Hepatocyte (in vitro differentiated cells): ENCODE measurements around the gene FOXN3.

Experiments used
- EZH2 ChIP-seq: fragments of 200-600 bp; sonication (generic); IDR thresholded peaks from 2 replicates; pipeline ENCODE4 v1.6.1; 2016; ENCODE audit warnings: antibody characterized with exemption, mild to moderate bottlenecking, borderline replicate concordance
- EZH2phosphoT487 ChIP-seq: fragments of 200-600 bp; sonication (generic); IDR thresholded peaks from one replicate; pipeline ENCODE4 v1.6.1; 2018; ENCODE audit warnings: antibody characterized with exemption, mild to moderate bottlenecking, low read depth, moderate library complexity; ENCODE audit not compliant: unreplicated experiment, severe bottlenecking
- TF ChIP-seq, protein P1 (sequence below): fragments of 200-600 bp; sonication (generic); IDR thresholded peaks from 2 replicates; pipeline ENCODE4 v1.5.1; 2016; ENCODE audit warnings: antibody characterized with exemption, mild to moderate bottlenecking; ENCODE audit not compliant: poor library complexity

DNA sequence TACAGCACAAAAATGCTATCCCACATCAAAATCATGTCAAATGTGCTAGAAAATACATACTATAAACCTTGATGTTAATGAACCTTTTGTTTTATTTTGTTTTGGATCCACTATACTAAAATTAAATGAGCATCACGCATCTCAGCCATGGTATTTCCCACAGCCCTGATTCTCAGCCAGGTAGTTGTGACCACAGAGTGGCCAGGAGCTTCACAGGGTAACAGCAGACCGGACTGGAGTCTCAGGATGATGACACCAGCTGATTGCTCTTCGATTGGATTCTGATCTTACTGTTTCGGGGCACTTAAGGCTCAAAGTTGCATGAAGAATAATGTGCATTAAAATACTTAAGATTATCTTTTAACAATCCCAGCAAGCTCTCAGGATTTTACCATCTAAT is 134.8 kb downstream of the FOXN3 start:
- TF ChIP-seq, protein P1, sequence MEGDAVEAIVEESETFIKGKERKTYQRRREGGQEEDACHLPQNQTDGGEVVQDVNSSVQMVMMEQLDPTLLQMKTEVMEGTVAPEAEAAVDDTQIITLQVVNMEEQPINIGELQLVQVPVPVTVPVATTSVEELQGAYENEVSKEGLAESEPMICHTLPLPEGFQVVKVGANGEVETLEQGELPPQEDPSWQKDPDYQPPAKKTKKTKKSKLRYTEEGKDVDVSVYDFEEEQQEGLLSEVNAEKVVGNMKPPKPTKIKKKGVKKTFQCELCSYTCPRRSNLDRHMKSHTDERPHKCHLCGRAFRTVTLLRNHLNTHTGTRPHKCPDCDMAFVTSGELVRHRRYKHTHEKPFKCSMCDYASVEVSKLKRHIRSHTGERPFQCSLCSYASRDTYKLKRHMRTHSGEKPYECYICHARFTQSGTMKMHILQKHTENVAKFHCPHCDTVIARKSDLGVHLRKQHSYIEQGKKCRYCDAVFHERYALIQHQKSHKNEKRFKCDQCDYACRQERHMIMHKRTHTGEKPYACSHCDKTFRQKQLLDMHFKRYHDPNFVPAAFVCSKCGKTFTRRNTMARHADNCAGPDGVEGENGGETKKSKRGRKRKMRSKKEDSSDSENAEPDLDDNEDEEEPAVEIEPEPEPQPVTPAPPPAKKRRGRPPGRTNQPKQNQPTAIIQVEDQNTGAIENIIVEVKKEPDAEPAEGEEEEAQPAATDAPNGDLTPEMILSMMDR: no peak
- no peak for TF ChIP-seq EZH2
- no peak for TF ChIP-seq EZH2phosphoT487
